IPS-15b (cell line): ENCODE results near the gene SLC23A2.

Experiments
- H3K27me3 ChIP-seq: one replicate; pipeline ENCODE4 v1.6.1; 2013; ENCODE audit warnings: low read length; ENCODE audit not compliant: control insufficient read depth, insufficient read depth
- H3K36me3 ChIP-seq: one replicate; pipeline ENCODE4 v1.6.1; 2013; ENCODE audit warnings: low read length; ENCODE audit not compliant: control insufficient read depth, insufficient read depth
- H3K4me1 ChIP-seq: one replicate; pipeline ENCODE4 v1.6.1; 2013; ENCODE audit warnings: mild to moderate bottlenecking, low read length; ENCODE audit not compliant: control insufficient read depth, insufficient read depth
- H3K4me3 ChIP-seq: one replicate; pipeline ENCODE4 v1.5.1; 2013; ENCODE audit warnings: low read depth, low read length
- H3K9ac ChIP-seq: one replicate; pipeline ENCODE4 v1.6.1; 2013; ENCODE audit warnings: low read depth, mild to moderate bottlenecking, low read length
- H3K9me3 ChIP-seq: one replicate; pipeline ENCODE4 v1.6.1; 2013; ENCODE audit warnings: mild to moderate bottlenecking, low read length; ENCODE audit not compliant: control insufficient read depth, insufficient read depth

Gene SLC23A2

DNA sequence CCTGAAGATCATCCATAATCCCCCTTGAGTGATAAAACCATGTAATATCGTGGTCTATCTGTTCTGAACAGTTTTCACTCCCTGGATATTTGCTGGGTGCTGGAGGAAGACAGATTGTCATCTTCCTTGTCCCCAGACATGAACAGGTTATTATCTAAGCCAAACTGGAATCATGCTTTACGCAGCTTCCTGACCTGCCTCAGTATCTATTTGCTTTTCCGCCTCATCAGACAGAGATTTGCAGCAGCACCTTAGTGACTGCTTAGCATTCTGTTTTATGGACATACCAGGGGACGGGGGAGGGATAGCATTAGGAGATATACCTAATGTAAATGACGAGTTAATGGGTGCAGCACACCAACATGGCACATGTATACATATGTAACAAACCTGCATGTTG lies 124.6 kb downstream of the SLC23A2 start:
- Histone ChIP-seq H3K36me3 (peaks cover 8% of the 10 kb centered on the region), H3K9ac (no peak overlapping the region), H3K27me3 (no peaks in the 10 kb centered on the region), H3K9me3 (no peaks in the 10 kb centered on the region), H3K4me1 (no peaks in the 10 kb centered on the region), H3K4me3 (no peak overlapping the region)

DNA sequence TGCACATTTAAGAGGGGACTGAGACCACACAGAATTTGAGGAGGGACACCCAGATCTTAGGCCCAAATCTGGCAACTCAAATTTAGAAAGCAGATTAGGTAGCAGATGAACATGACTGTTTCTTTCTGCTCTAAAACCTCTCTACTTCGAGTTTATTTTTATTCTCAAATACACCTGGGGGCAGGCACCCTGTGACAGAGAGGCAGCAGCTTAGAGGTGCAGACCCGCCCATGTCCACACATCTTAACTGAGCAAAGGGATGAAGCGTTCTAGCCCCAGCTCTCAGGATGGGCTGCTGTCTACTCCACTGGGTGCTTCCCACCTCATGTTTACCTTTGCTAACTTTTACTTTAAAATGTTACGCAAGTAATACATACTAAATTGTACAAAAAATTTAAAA lies 125.0 kb downstream of the SLC23A2 start:
- Histone ChIP-seq H3K9ac (no peak overlapping the region), H3K27me3 (no peaks in the 10 kb centered on the region), H3K36me3 (peaks cover 8% of the 10 kb centered on the region), H3K4me1 (no peaks in the 10 kb centered on the region), H3K9me3 (no peaks in the 10 kb centered on the region), H3K4me3 (no peak overlapping the region)

DNA sequence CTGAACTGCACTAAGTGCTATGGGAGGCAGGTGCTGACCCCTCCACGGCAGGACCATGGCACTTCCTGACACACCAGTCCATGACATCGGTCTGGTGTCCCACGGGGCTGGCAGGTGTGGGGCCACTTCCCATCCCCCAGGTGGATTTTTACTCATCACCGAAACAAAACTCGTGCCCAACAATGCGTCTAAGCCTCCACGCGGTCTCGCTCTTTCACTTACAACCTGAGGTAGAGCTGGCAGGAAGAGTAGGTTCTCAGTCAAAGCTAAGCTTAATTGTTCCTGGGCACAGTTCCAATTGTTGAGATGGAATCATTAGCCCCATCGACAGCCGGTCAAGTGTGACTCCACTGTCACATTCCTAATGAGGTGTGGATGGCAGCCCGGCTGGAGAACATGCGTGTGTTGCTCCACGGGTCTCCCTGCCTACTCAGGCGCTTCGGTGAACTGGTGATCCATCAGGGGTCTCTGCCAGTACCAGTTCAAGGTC lies 125.7 kb downstream of the SLC23A2 start:
- Histone ChIP-seq H3K9ac (no peak overlapping the region), H3K4me3 (no peak overlapping the region), H3K27me3 (no peaks in the 10 kb centered on the region), H3K4me1 (no peaks in the 10 kb centered on the region), H3K36me3 (peaks cover 8% of the 10 kb centered on the region), H3K9me3 (no peaks in the 10 kb centered on the region)

DNA sequence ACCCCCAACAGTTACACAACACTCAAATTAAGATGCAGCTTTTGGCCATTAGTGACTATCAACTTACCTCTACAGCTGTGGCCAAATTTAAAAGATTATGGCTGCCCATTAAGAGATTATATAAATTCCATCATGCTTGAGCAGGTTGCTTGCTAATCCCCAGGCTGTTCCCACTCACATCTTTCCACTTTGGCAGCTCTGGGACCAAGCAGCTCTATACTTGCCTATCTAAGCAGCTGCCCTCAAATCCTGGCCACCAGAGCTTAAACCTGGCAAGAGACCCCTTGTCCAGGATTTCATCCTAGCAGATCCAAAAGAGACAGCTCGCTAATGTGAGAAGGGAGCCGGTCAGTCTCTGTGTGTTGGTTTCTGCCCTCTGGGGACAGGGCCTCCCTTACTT lies 127.9 kb downstream of the SLC23A2 start:
- no peak overlapping the region for H3K4me3 ChIP-seq
- H3K27me3 ChIP-seq: no peaks in the 10 kb centered on the region
- no peaks in the 10 kb centered on the region for H3K4me1 ChIP-seq
- H3K9ac ChIP-seq: no peak overlapping the region
- no peaks in the 10 kb centered on the region for H3K9me3 ChIP-seq
- peaks cover 8% of the 10 kb centered on the region for H3K36me3 ChIP-seq

DNA sequence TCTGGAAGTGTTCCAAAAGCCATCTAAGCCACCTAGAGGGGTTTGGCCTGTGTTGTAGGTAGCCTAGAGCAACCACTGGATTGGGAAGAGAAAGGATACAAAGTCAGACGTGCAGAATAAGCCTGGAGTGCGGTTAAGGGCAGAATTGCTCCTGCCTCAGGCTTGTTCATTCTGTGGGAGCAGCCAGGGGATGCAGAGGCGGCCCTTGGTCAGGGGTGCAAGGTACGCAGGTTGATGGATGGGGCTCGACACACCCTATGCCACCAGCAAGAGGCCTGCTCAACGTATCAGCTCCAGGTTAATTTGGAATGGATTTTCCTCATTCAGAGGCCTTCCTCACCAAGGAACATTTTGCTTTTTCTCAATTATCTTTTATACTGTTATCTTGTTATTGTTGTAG lies 129.8 kb downstream of the SLC23A2 start:
- H3K27me3 ChIP-seq: no peaks in the 10 kb centered on the region
- no peak overlapping the region for H3K9ac ChIP-seq
- no peak overlapping the region for H3K4me3 ChIP-seq
- H3K4me1 ChIP-seq: no peaks in the 10 kb centered on the region
- no peaks in the 10 kb centered on the region for H3K9me3 ChIP-seq
- peaks cover 8% of the 10 kb centered on the region for H3K36me3 ChIP-seq

DNA sequence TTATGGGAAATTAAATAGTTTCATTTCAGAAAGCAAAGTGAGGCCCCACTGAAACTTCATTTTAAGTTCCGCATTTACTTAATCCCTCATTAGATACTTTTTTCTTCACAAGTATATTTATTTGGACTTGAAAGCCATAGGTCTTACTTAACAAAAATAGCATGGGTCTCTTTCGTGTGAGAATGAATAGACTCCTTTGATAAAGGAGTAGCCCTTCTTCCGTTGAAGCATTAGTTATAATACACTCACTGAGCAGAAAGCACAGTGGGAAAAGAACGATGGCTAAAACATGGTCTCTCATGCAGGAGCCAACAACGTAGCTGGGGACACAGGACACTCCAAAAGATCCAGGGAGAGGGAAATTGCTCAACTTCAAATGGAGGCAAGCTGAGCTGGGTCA lies 130.4 kb downstream of the SLC23A2 start:
- Histone ChIP-seq H3K9me3 (no peaks in the 10 kb centered on the region), H3K9ac (no peak overlapping the region), H3K36me3 (peaks cover 8% of the 10 kb centered on the region), H3K27me3 (no peaks in the 10 kb centered on the region), H3K4me1 (no peaks in the 10 kb centered on the region), H3K4me3 (no peak overlapping the region)

DNA sequence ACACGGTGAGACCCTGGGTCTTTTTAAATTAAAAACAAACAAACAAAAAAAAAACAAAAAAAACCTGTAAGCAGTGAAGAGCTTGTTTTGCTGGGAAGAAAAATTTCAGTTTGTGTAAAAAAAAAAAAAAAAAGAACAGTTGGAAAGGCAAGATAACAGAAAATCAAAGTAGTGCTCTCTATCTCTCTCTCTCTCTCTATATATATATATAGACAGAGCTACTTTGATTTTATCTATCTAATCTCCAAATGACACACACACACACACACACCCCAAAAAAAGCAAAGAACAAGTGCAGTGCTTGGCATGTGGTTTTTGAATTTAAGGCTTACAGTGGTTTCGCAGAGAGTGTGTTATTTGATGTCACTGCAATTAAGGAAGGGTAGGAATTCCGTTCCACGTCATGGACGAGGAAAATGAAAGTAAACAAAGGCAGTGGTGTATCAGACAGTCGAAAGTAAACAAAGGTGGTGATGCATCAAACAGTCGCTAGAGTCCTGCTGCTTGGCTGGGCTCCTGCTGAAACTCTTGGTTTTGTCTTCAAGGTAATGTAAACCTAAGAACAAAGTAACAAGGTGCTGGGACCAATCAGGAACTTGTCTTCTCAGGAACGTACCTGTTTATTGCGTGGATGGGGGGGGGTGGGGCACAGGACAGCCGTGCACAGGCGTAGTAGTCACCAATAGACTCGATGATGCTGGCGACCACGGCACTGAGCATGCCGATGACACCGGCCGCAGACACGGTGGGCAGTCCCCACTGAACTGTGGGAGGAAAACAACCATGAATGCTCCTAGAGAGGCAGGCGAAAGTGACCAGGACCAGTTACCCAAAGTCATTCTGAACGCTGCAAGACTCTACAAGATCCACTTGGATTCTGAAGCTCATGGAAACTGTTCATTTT lies 131.8 kb downstream of the SLC23A2 start:
- Histone ChIP-seq H3K9me3 (no peaks in the 10 kb centered on the region), H3K4me3 (no peak overlapping the region), H3K9ac (no peak overlapping the region), H3K36me3 (peaks cover 8% of the 10 kb centered on the region), H3K27me3 (no peaks in the 10 kb centered on the region), H3K4me1 (no peaks in the 10 kb centered on the region)

DNA sequence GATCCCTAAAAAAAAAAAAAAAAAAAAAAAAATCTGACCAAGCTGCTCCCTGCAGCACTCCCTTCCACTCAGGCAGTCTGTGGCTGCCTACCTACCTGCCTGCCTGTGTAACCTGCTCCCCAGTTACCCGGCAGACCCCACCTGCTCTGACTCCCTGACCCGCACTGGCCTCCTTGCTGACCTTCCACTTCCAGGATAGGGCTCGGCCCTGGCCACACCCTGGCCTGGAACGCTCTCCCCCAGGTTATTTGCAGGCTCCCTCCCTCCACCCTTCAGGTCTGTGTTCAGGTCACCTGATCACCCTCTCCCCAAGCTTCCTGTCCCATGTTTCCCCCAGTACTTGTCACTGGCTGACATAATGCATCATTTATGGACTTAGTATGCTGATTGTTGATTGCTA lies 134.3 kb downstream of the SLC23A2 start:
- H3K4me3 ChIP-seq: no peak overlapping the region
- no peaks in the 10 kb centered on the region for H3K27me3 ChIP-seq
- peaks cover 6% of the 10 kb centered on the region for H3K36me3 ChIP-seq
- no peaks in the 10 kb centered on the region for H3K9me3 ChIP-seq
- H3K9ac ChIP-seq: no peak overlapping the region
- no peaks in the 10 kb centered on the region for H3K4me1 ChIP-seq

DNA sequence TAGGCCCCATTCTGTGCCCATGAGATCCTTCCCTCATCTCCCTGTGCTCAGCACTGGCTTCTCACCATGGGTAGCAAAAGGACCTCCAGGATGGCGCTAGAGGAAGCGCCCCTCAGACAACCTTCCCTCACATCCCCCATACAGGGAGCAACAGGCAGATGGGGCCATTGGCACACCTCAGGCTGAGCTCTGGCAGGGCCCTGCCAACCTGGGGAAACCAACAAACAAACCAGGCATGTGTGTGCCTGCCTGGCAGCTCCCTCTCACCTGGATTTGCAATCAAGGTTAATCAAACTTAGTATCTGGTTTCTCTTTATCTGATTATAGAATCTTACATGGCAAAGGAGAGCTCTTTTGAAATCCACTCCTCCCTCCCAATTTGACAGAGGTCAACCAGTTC lies 134.9 kb downstream of the SLC23A2 start:
- Histone ChIP-seq H3K9ac (no peak overlapping the region), H3K36me3 (peaks cover 6% of the 10 kb centered on the region)

DNA sequence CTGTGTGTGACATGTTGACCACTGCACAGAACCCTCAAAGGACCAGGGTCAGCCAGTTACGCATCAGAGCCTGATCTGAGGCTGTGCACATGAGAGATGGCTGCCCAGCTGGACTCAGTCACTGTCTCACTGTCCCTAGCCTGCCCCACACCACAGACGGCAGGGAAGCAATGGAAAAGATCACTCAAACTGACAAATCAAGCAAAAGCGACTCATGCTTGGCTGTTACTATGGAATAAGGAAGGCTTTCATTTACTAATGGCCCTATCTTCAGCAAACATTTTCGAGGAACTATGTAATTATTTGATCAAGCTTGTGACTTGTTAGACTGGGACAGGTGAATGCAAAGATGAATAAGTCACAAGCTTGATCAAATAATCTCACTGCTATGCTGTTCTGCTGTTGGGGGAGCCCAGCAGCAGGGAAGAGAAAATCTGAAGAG lies 137.0 kb downstream of the SLC23A2 start:
- Histone ChIP-seq H3K36me3 (peaks cover 6% of the 10 kb centered on the region), H3K9me3 (no peaks in the 10 kb centered on the region), H3K4me3 (no peak overlapping the region), H3K27me3 (no peaks in the 10 kb centered on the region), H3K9ac (no peak overlapping the region), H3K4me1 (no peaks in the 10 kb centered on the region)

More for the DNA sequence above, 134.9 kb downstream of the SLC23A2 start:
- Histone ChIP-seq H3K4me1 (no peaks in the 10 kb centered on the region), H3K27me3 (no peaks in the 10 kb centered on the region), H3K4me3 (no peak overlapping the region), H3K9me3 (no peaks in the 10 kb centered on the region)

DNA sequence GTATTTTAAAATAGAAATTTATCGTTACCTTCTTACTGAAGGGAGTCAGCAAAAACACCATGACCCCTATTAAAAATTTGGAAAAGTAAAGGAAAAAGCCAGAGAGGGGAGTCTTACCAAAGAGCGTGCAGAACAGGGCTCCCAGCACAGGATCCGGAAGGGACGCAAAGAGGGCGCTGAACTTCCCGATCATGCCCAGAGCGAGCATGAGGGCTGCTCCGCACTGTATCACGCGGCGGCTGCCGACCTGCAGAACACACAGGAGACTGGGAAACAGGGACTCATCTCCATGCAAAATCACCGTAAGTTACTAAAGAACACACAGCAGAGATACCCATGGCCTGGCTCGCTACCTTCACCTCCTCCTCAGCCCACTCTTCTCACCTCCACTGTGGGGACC lies 138.6 kb downstream of the SLC23A2 start:
- Histone ChIP-seq H3K4me1 (no peaks in the 10 kb centered on the region), H3K9ac (no peak overlapping the region), H3K27me3 (no peaks in the 10 kb centered on the region), H3K4me3 (no peak overlapping the region), H3K9me3 (no peaks in the 10 kb centered on the region), H3K36me3 (peaks cover 8% of the 10 kb centered on the region)

DNA sequence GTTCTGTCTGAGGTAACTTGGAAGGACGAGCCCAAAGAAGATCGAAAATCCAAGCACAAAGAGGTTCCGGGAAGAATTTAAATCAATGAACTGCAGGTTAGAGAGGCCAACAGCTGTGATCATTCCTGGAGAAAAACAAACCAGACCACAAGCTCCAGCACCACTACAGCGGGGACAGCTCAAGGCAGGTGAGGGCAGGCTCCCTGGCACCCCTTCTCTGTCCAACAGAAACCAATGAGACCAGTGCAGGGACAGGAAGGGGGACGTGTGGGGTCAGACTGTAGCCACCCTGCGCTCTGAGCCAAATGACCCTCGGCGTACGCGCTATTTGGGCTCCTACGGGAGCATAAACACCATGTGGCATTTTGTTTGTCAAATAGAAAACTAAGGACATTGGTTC lies 139.3 kb downstream of the SLC23A2 start:
- Histone ChIP-seq H3K4me3 (no peak overlapping the region), H3K9ac (no peak overlapping the region), H3K9me3 (no peaks in the 10 kb centered on the region), H3K4me1 (no peaks in the 10 kb centered on the region), H3K27me3 (no peaks in the 10 kb centered on the region), H3K36me3 (peaks cover 10% of the 10 kb centered on the region)
